RPMI8226 (cell line): ENCODE measurements around the gene RNASE1.
A peak's percentile ranks its signal among the peaks of the same experiment; 100 is the strongest.
"Not testable (repeated sequence)": the region's sequence is repeated elsewhere in the genome, so short reads cannot be mapped to it uniquely, and the experiment has no call there.

Experiments
- DNase-seq: peaks from one replicate; pipeline ENCODE4 v3.0.0-alpha.2; 2015

Gene RNASE1

GRCh38 chr14:20769421-20769820, 33.2 kb downstream of the RNASE1 start:
- no peak for DNase-seq

DNA sequence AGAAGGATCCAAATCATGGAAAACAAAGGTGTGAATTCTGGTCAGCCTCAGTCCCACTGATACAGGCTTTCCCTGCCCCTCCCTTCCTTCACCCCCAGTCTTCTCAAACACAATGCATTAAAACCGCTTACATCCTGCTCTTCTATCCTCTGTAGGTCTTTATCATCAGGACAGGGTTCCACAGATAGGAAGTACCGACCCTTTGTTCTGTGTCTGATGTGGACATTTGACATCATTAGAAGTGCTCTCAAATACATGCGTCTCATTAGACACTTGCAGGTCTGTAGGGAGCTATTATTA, 34.1 kb downstream of the RNASE1 start:
- DNase-seq = no peak

GRCh38 chr14:20760950-20761349, 41.7 kb downstream of the RNASE1 start:
- DNase-seq = no peak

GRCh38 chr14:20759465-20759864, 43.2 kb downstream of the RNASE1 start:
- DNase-seq = not testable (repeated sequence)

DNA sequence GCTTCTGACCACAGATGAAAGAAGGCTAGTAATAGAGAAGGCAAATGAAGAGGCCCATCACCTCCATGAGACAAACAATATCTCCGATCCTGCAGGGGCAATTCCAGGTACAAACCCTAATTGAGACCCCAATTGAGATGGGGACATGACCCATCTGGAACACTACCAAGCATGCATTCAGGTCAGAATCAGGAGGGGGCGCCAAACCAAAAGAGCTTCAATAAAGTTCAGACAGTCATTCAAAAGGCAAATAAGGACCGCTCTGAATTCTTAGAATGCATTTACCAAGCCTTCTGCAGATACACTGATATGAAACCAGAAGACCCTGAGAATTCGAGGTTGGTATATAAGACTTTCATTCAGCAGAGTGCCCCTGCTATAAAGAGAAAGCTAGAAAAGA, 44.7 kb downstream of the RNASE1 start:
- peak; percentile 27 for DNase-seq

GRCh38 chr14:20755037-20755436, 47.6 kb downstream of the RNASE1 start:
- DNase-seq = no peak

GRCh38 chr14:20754308-20754707, 48.3 kb downstream of the RNASE1 start:
- DNase-seq = no peak

DNA sequence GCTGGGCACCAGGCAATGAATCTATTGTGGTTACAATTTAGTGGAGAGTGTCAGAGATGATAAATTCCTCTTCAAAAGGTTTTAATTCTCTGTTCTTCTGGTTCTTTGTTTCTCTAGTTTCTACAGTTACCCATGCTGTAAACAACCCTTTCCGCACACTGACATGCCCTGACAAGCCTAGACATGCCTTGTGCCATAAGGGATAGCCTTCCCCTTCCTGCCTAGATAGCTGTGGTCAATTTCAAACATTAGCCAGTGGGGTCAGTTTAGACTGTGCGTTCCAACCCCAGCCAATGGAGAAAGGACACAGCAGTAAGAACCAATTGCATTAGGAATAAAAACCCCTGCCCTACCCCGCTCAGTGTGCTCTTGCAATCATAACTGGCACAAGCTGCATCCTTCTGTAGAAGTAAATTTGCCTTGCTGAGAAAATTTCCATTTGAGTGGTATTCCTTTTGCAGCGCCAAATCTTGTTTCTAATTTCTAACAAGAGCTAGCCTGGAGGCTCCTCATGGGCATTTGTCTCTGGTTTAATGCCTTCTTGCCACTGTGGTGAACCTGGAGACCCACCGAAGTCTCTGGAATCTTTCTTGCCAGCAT, 50.6 kb downstream of the RNASE1 start:
- DNase-seq = no peak
